Nephron progenitor cell (in vitro differentiated cells): ENCODE measurements around the gene HS3ST2.

Experiments used
- DNase-seq: peaks from one replicate; pipeline ENCODE4 v3.0.0; 2021
- H3K27ac Mint-ChIP-seq: 2 replicates; pipeline ENCODE4 v1.8.0; 2021; ENCODE audit warnings: mild to moderate bottlenecking, moderate library complexity, mixed read lengths
- H3K27me3 Mint-ChIP-seq: 2 replicates; pipeline ENCODE4 v1.8.0; 2021; ENCODE audit warnings: mild to moderate bottlenecking, low read depth, mixed read lengths; ENCODE audit not compliant: poor library complexity
- H3K36me3 Mint-ChIP-seq: 2 replicates; pipeline ENCODE4 v1.8.0; 2021; ENCODE audit warnings: low read depth, mixed read lengths
- H3K4me1 Mint-ChIP-seq: 2 replicates; pipeline ENCODE4 v1.8.0; 2021; ENCODE audit warnings: mixed read lengths
- H3K4me3 Mint-ChIP-seq: 2 replicates; pipeline ENCODE4 v1.8.0; 2021; ENCODE audit warnings: mild to moderate bottlenecking, moderate library complexity, mixed read lengths
- H3K9me3 Mint-ChIP-seq: 2 replicates; pipeline ENCODE4 v1.8.0; 2021; ENCODE audit warnings: mild to moderate bottlenecking, moderate library complexity, mixed read lengths
- TF ChIP-seq, protein P1 (sequence below): fragments of 200-600 bp; sonication (generic); IDR thresholded peaks from 2 replicates; pipeline ENCODE4 v1.5.0; 2021; ENCODE audit warnings: antibody characterized with exemption

HS3ST2 gene

DNA sequence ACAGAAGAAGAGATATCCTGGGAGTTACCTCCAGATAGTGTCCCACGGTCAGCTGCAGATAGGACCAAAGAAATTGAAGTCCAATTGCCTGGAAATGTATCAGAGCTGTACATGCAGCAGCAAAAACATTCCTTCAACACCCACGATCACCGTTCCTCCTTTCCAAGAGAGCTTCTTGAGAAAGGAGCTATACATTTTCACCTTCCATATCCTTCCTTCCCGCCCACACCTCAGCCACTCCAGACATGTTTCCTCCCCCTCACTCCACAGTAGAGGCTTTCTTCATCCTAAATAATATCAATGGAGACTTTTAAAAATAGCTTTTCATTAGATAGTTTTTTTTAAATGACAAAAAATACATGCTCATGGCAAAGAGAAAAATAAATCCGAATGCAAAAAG lies 87.6 kb downstream of the HS3ST2 start:
- no peak for DNase-seq
- Mint-ChIP-seq H3K27me3 (peaks cover 2% of the 10 kb centered on the region), H3K27ac (no peak overlapping the region), H3K9me3 (no peaks in the 10 kb centered on the region), H3K36me3 (no peaks in the 10 kb centered on the region), H3K4me1 (peaks cover 15% of the 10 kb centered on the region), H3K4me3 (no peak overlapping the region)
- TF ChIP-seq, protein P1, sequence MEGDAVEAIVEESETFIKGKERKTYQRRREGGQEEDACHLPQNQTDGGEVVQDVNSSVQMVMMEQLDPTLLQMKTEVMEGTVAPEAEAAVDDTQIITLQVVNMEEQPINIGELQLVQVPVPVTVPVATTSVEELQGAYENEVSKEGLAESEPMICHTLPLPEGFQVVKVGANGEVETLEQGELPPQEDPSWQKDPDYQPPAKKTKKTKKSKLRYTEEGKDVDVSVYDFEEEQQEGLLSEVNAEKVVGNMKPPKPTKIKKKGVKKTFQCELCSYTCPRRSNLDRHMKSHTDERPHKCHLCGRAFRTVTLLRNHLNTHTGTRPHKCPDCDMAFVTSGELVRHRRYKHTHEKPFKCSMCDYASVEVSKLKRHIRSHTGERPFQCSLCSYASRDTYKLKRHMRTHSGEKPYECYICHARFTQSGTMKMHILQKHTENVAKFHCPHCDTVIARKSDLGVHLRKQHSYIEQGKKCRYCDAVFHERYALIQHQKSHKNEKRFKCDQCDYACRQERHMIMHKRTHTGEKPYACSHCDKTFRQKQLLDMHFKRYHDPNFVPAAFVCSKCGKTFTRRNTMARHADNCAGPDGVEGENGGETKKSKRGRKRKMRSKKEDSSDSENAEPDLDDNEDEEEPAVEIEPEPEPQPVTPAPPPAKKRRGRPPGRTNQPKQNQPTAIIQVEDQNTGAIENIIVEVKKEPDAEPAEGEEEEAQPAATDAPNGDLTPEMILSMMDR, result no peak

DNA sequence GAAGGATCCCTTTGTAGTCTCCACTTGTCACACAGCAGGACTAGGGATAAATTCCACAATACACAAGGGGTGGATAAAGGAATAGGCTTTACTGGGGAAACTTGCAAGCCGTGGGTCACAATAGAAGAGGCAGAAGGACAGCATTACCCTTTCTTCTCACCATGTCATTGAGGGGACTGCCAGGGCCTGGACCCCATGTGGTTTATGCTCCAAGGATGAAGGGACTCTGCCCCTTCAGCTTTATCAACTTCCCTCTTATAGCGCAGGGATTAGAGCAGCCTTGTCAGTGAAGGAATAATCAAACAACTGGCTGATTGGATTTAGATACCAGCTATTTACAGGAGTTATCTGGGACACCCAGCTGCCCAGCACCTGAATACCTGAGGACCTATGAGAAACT lies 89.8 kb downstream of the HS3ST2 start:
- H3K9me3 Mint-ChIP-seq, result no peaks in the 10 kb centered on the region
- TF ChIP-seq, protein P1, result no peak
- DNase-seq, result no peak
- H3K4me3 Mint-ChIP-seq, result no peak overlapping the region
- peaks cover 3% of the 10 kb centered on the region for H3K27me3 Mint-ChIP-seq
- no peak overlapping the region for H3K27ac Mint-ChIP-seq
- H3K4me1 Mint-ChIP-seq, result peaks cover 9% of the 10 kb centered on the region
- no peaks in the 10 kb centered on the region for H3K36me3 Mint-ChIP-seq

- peaks cover 6% of the 10 kb centered on the region for H3K27me3 Mint-ChIP-seq
- TF ChIP-seq, protein P1, result no peak
These were observed 98.7 kb downstream of the HS3ST2 start for GRCh38 chr16:22912654-22913053.

GRCh38 chr16:22915003-22915402 lies 101.0 kb downstream of the HS3ST2 start:
- TF ChIP-seq, protein P1, result no peak
- no peak overlapping the region for H3K4me3 Mint-ChIP-seq
- H3K4me1 Mint-ChIP-seq, result no peaks in the 10 kb centered on the region
- H3K36me3 Mint-ChIP-seq, result no peaks in the 10 kb centered on the region
- H3K27ac Mint-ChIP-seq, result no peak overlapping the region
- no peak for DNase-seq
- no peaks in the 10 kb centered on the region for H3K9me3 Mint-ChIP-seq
- peaks cover 8% of the 10 kb centered on the region for H3K27me3 Mint-ChIP-seq

More at GRCh38 chr16:22912654-22913053, 98.7 kb downstream of the HS3ST2 start:
- no peak for DNase-seq
- H3K9me3 Mint-ChIP-seq, result no peaks in the 10 kb centered on the region
- no peak overlapping the region for H3K27ac Mint-ChIP-seq
- no peaks in the 10 kb centered on the region for H3K36me3 Mint-ChIP-seq
- no peak overlapping the region for H3K4me3 Mint-ChIP-seq
- H3K4me1 Mint-ChIP-seq, result no peaks in the 10 kb centered on the region

DNA sequence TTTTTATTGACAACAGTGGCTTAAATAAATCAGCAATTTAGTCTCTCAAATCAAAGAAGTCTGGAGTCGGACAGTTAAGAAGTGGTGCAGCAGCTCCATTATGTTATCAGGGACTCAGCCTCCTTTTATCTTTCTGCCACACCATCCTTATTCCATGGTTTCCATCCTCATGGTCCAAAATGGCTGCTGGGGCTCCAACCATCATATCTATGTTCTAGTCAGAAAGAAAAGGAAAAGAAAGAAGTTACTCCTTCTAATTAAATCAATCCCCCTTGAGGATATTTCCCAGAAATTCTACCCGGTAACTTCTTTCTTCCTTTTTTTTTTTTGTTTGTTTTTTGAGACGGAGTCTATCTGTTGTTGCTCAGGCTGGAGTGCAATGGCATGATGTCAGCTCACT lies 109.5 kb downstream of the HS3ST2 start:
- no peak for DNase-seq
- no peak overlapping the region for H3K27ac Mint-ChIP-seq
- H3K4me3 Mint-ChIP-seq, result no peak overlapping the region
- H3K9me3 Mint-ChIP-seq, result no peaks in the 10 kb centered on the region
- H3K36me3 Mint-ChIP-seq, result no peaks in the 10 kb centered on the region
- TF ChIP-seq, protein P1, result no peak
- H3K27me3 Mint-ChIP-seq, result peaks cover 10% of the 10 kb centered on the region
- H3K4me1 Mint-ChIP-seq, result no peaks in the 10 kb centered on the region

GRCh38 chr16:22924492-22924891 lies 110.5 kb downstream of the HS3ST2 start:
- H3K9me3 Mint-ChIP-seq, result no peaks in the 10 kb centered on the region
- peaks cover 5% of the 10 kb centered on the region for H3K27me3 Mint-ChIP-seq
- no peak overlapping the region for H3K27ac Mint-ChIP-seq
- H3K4me3 Mint-ChIP-seq, result no peak overlapping the region
- no peak for DNase-seq
- peaks cover 6% of the 10 kb centered on the region for H3K4me1 Mint-ChIP-seq
- H3K36me3 Mint-ChIP-seq, result no peaks in the 10 kb centered on the region
- TF ChIP-seq, protein P1, result no peak
